ENCODE data around the gene HTR3C.
"Not testable (repeated sequence)": the region's sequence is repeated elsewhere in the genome, so short reads cannot be mapped to it uniquely, and the experiment has no call there.

HTR3C gene

GRCh38 chr3:184059424-184059823 lies 6.6 kb downstream of the HTR3C start:
- H3K4me3 ChIP-seq (ENCODE audit: low read length in 2 of 2) = no peak overlapping the region
- H3K27me3 ChIP-seq (ENCODE audit: control insufficient read depth in 2 of 2, insufficient read depth in 2 of 2, low read length in 2 of 2) = no peaks in the 10 kb centered on the region
- no peaks in the 10 kb centered on the region for H3K4me1 ChIP-seq (ENCODE audit: control insufficient read depth in 2 of 2, insufficient read depth in 2 of 2, low read length in 2 of 2)
- no peak overlapping the region for H3K27ac ChIP-seq (ENCODE audit: low read depth in 2 of 2, low read length in 2 of 2)
- H3K9ac ChIP-seq (ENCODE audit: low read depth in 1 of 2, low read length in 2 of 2) = no peak overlapping the region
- H3K9me3 ChIP-seq (ENCODE audit: control insufficient read depth in 2 of 2, low read length in 2 of 2) = no peaks in the 10 kb centered on the region
- no peaks in the 10 kb centered on the region for H3K36me3 ChIP-seq (ENCODE audit: control insufficient read depth in 2 of 2, insufficient read depth in 2 of 2, low read length in 2 of 2)

- H3K27ac ChIP-seq (ENCODE audit: low read depth in 2 of 2, low read length in 2 of 2) = no peak overlapping the region
- no peak overlapping the region for H3K4me3 ChIP-seq (ENCODE audit: low read length in 2 of 2)
- H3K9ac ChIP-seq (ENCODE audit: low read depth in 1 of 2, low read length in 2 of 2) = no peak overlapping the region
- H3K4me1 ChIP-seq (ENCODE audit: control insufficient read depth in 2 of 2, insufficient read depth in 2 of 2, low read length in 2 of 2) = no peaks in the 10 kb centered on the region
- no peaks in the 10 kb centered on the region for H3K36me3 ChIP-seq (ENCODE audit: control insufficient read depth in 2 of 2, insufficient read depth in 2 of 2, low read length in 2 of 2)
- no peaks in the 10 kb centered on the region for H3K9me3 ChIP-seq (ENCODE audit: control insufficient read depth in 2 of 2, low read length in 2 of 2)
- no peaks in the 10 kb centered on the region for H3K27me3 ChIP-seq (ENCODE audit: control insufficient read depth in 2 of 2, insufficient read depth in 2 of 2, low read length in 2 of 2)
Observed at GRCh38 chr3:184062637-184063036, 9.8 kb downstream of the HTR3C start.

- Histone ChIP-seq H3K4me3 (ENCODE audit: low read length in 2 of 2) (no peak overlapping the region), H3K27ac (ENCODE audit: low read depth in 2 of 2, low read length in 2 of 2) (no peak overlapping the region), H3K9ac (ENCODE audit: low read depth in 1 of 2, low read length in 2 of 2) (no peak overlapping the region), H3K36me3 (ENCODE audit: control insufficient read depth in 2 of 2, insufficient read depth in 2 of 2, low read length in 2 of 2) (no peaks in the 10 kb centered on the region), H3K4me1 (ENCODE audit: control insufficient read depth in 2 of 2, insufficient read depth in 2 of 2, low read length in 2 of 2) (no peaks in the 10 kb centered on the region), H3K9me3 (ENCODE audit: control insufficient read depth in 2 of 2, low read length in 2 of 2) (no peaks in the 10 kb centered on the region), H3K27me3 (ENCODE audit: control insufficient read depth in 2 of 2, insufficient read depth in 2 of 2, low read length in 2 of 2) (no peaks in the 10 kb centered on the region)
Observed at GRCh38 chr3:184066211-184066610, 13.4 kb downstream of the HTR3C start.

- Histone ChIP-seq H3K36me3 (ENCODE audit: control insufficient read depth in 2 of 2, insufficient read depth in 2 of 2, low read length in 2 of 2) (no peaks in the 10 kb centered on the region), H3K27me3 (ENCODE audit: control insufficient read depth in 2 of 2, insufficient read depth in 2 of 2, low read length in 2 of 2) (no peaks in the 10 kb centered on the region), H3K9me3 (ENCODE audit: control insufficient read depth in 2 of 2, low read length in 2 of 2) (no peaks in the 10 kb centered on the region), H3K4me1 (ENCODE audit: control insufficient read depth in 2 of 2, insufficient read depth in 2 of 2, low read length in 2 of 2) (no peaks in the 10 kb centered on the region), H3K4me3 (ENCODE audit: low read length in 2 of 2) (no peak overlapping the region), H3K9ac (ENCODE audit: low read depth in 1 of 2, low read length in 2 of 2) (no peak overlapping the region), H3K27ac (ENCODE audit: low read depth in 2 of 2, low read length in 2 of 2) (no peak overlapping the region)
Observed at GRCh38 chr3:184067573-184068055, 14.8 kb downstream of the HTR3C start.

- no peak overlapping the region for H3K4me3 ChIP-seq (ENCODE audit: low read length in 2 of 2)
- no peak overlapping the region for H3K9ac ChIP-seq (ENCODE audit: low read depth in 1 of 2, low read length in 2 of 2)
- H3K9me3 ChIP-seq (ENCODE audit: control insufficient read depth in 2 of 2, low read length in 2 of 2) = no peaks in the 10 kb centered on the region
- H3K4me1 ChIP-seq (ENCODE audit: control insufficient read depth in 2 of 2, insufficient read depth in 2 of 2, low read length in 2 of 2) = no peaks in the 10 kb centered on the region
- no peaks in the 10 kb centered on the region for H3K27me3 ChIP-seq (ENCODE audit: control insufficient read depth in 2 of 2, insufficient read depth in 2 of 2, low read length in 2 of 2)
- no peak overlapping the region for H3K27ac ChIP-seq (ENCODE audit: low read depth in 2 of 2, low read length in 2 of 2)
- no peaks in the 10 kb centered on the region for H3K36me3 ChIP-seq (ENCODE audit: control insufficient read depth in 2 of 2, insufficient read depth in 2 of 2, low read length in 2 of 2)
Observed at GRCh38 chr3:184068344-184068743, 15.5 kb downstream of the HTR3C start.

GRCh38 chr3:184071142-184071541 lies 18.3 kb downstream of the HTR3C start:
- not testable (repeated sequence) for H3K4me1 ChIP-seq (ENCODE audit: control insufficient read depth in 2 of 2, insufficient read depth in 2 of 2, low read length in 2 of 2); H3K27ac ChIP-seq (ENCODE audit: low read depth in 2 of 2, low read length in 2 of 2); H3K9ac ChIP-seq (ENCODE audit: low read depth in 1 of 2, low read length in 2 of 2); H3K36me3 ChIP-seq (ENCODE audit: control insufficient read depth in 2 of 2, insufficient read depth in 2 of 2, low read length in 2 of 2); H3K4me3 ChIP-seq (ENCODE audit: low read length in 2 of 2); H3K9me3 ChIP-seq (ENCODE audit: control insufficient read depth in 2 of 2, low read length in 2 of 2); H3K27me3 ChIP-seq (ENCODE audit: control insufficient read depth in 2 of 2, insufficient read depth in 2 of 2, low read length in 2 of 2)

- no peak overlapping the region for H3K27ac ChIP-seq (ENCODE audit: low read depth in 2 of 2, low read length in 2 of 2)
- H3K9ac ChIP-seq (ENCODE audit: low read depth in 1 of 2, low read length in 2 of 2) = no peak overlapping the region
- no peak overlapping the region for H3K4me3 ChIP-seq (ENCODE audit: low read length in 2 of 2)
- no peaks in the 10 kb centered on the region for H3K27me3 ChIP-seq (ENCODE audit: control insufficient read depth in 2 of 2, insufficient read depth in 2 of 2, low read length in 2 of 2)
- no peaks in the 10 kb centered on the region for H3K36me3 ChIP-seq (ENCODE audit: control insufficient read depth in 2 of 2, insufficient read depth in 2 of 2, low read length in 2 of 2)
- no peaks in the 10 kb centered on the region for H3K4me1 ChIP-seq (ENCODE audit: control insufficient read depth in 2 of 2, insufficient read depth in 2 of 2, low read length in 2 of 2)
- H3K9me3 ChIP-seq (ENCODE audit: control insufficient read depth in 2 of 2, low read length in 2 of 2) = no peaks in the 10 kb centered on the region
Observed at GRCh38 chr3:184073621-184074020, 20.8 kb downstream of the HTR3C start.

- no peaks in the 10 kb centered on the region for H3K27me3 ChIP-seq (ENCODE audit: control insufficient read depth in 2 of 2, insufficient read depth in 2 of 2, low read length in 2 of 2)
- no peak overlapping the region for H3K27ac ChIP-seq (ENCODE audit: low read depth in 2 of 2, low read length in 2 of 2)
- H3K9me3 ChIP-seq (ENCODE audit: control insufficient read depth in 2 of 2, low read length in 2 of 2) = no peaks in the 10 kb centered on the region
- no peak overlapping the region for H3K4me3 ChIP-seq (ENCODE audit: low read length in 2 of 2)
- no peaks in the 10 kb centered on the region for H3K36me3 ChIP-seq (ENCODE audit: control insufficient read depth in 2 of 2, insufficient read depth in 2 of 2, low read length in 2 of 2)
- H3K9ac ChIP-seq (ENCODE audit: low read depth in 1 of 2, low read length in 2 of 2) = no peak overlapping the region
- H3K4me1 ChIP-seq (ENCODE audit: control insufficient read depth in 2 of 2, insufficient read depth in 2 of 2, low read length in 2 of 2) = no peaks in the 10 kb centered on the region
Observed at GRCh38 chr3:184075901-184076300, 23.1 kb downstream of the HTR3C start.

- Histone ChIP-seq H3K4me1 (ENCODE audit: control insufficient read depth in 2 of 2, insufficient read depth in 2 of 2, low read length in 2 of 2) (no peaks in the 10 kb centered on the region), H3K4me3 (ENCODE audit: low read length in 2 of 2) (no peak overlapping the region), H3K9me3 (ENCODE audit: control insufficient read depth in 2 of 2, low read length in 2 of 2) (no peaks in the 10 kb centered on the region), H3K27ac (ENCODE audit: low read depth in 2 of 2, low read length in 2 of 2) (no peak overlapping the region), H3K27me3 (ENCODE audit: control insufficient read depth in 2 of 2, insufficient read depth in 2 of 2, low read length in 2 of 2) (no peaks in the 10 kb centered on the region), H3K9ac (ENCODE audit: low read depth in 1 of 2, low read length in 2 of 2) (no peak overlapping the region), H3K36me3 (ENCODE audit: control insufficient read depth in 2 of 2, insufficient read depth in 2 of 2, low read length in 2 of 2) (no peaks in the 10 kb centered on the region)
Observed at GRCh38 chr3:184077881-184078280, 25.0 kb downstream of the HTR3C start.

GRCh38 chr3:184078851-184079250 lies 26.0 kb downstream of the HTR3C start:
- no peaks in the 10 kb centered on the region for H3K4me1 ChIP-seq (ENCODE audit: control insufficient read depth in 2 of 2, insufficient read depth in 2 of 2, low read length in 2 of 2)
- no peaks in the 10 kb centered on the region for H3K27me3 ChIP-seq (ENCODE audit: control insufficient read depth in 2 of 2, insufficient read depth in 2 of 2, low read length in 2 of 2)
- H3K36me3 ChIP-seq (ENCODE audit: control insufficient read depth in 2 of 2, insufficient read depth in 2 of 2, low read length in 2 of 2) = no peaks in the 10 kb centered on the region
- no peak overlapping the region for H3K4me3 ChIP-seq (ENCODE audit: low read length in 2 of 2)
- H3K9me3 ChIP-seq (ENCODE audit: control insufficient read depth in 2 of 2, low read length in 2 of 2) = no peaks in the 10 kb centered on the region
- no peak overlapping the region for H3K9ac ChIP-seq (ENCODE audit: low read depth in 1 of 2, low read length in 2 of 2)
- H3K27ac ChIP-seq (ENCODE audit: low read depth in 2 of 2, low read length in 2 of 2) = no peak overlapping the region

Measured in mucosa of rectum (tissue), 2 donors.